GM13977 (cell line): ENCODE measurements around the gene HAUS7.

ENCODE experiments used
- DNase-seq: peaks from one replicate; pipeline ENCODE4 v3.0.0; 2012; ENCODE audit warnings: low spot score
- in situ Hi-C: fragments of 300-500 bp; cut with MboI; formaldehyde crosslinking; loops from one replicate; pipeline ENCODE4 v1.12.0; 2022; ENCODE audit warnings: low sequenced_read_pairs, low pct_unique_long_range_greater_than_20kb, mixed read lengths, inconsistent platforms; ENCODE audit not compliant: unreplicated experiment
- TF ChIP-seq, protein P1 (sequence below): IDR thresholded peaks from 2 replicates; pipeline ENCODE4 v1.5.1; 2012; ENCODE audit warnings: mild to moderate bottlenecking, control low read depth; ENCODE audit not compliant: insufficient read depth; ENCODE audit errors: extremely low read depth, missing control alignments

The HAUS7 gene

DNA sequence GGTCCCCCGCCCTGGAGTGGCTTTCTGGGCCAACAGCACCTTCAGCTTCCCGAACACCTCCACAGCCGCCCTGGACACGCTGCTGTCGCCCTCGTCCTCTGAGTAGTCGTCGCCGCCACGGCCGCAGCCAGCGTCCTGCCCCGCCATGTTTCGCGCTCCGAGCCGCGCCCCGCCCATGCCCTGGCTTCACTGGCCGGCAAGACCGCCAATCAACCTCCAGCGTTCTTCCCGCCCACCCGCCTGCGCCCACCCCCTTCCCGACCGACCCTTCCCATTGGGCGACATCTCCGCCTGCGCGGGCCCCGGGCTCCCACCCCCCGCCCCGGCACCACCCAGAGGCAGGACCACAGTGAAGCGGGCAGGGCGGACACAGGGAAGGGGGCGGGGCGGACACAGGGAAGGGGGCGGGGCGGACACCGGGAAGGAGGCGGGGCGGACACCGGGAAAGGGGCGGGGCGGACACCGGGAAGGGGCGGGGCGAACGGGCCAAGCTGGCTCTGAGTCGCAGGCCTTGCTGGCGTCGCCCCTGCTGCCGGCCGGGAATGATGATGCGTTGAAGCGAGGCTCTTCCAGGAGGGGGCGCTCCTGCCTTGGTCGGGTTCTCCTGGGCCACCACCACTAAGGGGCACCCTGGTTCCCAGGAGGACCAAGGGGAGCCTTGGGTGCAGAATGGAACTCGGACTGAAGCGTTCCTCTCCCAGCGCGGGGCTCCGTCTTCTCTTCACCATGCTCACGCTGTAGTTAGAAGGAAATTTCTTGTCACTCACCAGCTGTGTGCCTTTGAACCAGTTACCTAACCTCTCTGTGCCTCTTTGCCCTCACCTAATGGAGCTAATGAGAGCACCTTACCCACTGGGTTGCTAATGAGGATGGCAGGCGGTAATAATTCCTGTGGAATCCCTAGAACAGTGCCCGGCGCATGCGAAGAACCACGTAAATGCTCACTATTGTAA is at the start of gene HAUS7:
Gene HAUS7, minus strand, starts transcription at position 166 of the 953 bp plus-strand sequence. Its CDS starts 19 bp downstream, at position 147.
- peak; percentile 96 for DNase-seq
- TF ChIP-seq, protein P1, sequence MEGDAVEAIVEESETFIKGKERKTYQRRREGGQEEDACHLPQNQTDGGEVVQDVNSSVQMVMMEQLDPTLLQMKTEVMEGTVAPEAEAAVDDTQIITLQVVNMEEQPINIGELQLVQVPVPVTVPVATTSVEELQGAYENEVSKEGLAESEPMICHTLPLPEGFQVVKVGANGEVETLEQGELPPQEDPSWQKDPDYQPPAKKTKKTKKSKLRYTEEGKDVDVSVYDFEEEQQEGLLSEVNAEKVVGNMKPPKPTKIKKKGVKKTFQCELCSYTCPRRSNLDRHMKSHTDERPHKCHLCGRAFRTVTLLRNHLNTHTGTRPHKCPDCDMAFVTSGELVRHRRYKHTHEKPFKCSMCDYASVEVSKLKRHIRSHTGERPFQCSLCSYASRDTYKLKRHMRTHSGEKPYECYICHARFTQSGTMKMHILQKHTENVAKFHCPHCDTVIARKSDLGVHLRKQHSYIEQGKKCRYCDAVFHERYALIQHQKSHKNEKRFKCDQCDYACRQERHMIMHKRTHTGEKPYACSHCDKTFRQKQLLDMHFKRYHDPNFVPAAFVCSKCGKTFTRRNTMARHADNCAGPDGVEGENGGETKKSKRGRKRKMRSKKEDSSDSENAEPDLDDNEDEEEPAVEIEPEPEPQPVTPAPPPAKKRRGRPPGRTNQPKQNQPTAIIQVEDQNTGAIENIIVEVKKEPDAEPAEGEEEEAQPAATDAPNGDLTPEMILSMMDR: peak; percentile 68
- in situ Hi-C loops: no loop called here

DNA sequence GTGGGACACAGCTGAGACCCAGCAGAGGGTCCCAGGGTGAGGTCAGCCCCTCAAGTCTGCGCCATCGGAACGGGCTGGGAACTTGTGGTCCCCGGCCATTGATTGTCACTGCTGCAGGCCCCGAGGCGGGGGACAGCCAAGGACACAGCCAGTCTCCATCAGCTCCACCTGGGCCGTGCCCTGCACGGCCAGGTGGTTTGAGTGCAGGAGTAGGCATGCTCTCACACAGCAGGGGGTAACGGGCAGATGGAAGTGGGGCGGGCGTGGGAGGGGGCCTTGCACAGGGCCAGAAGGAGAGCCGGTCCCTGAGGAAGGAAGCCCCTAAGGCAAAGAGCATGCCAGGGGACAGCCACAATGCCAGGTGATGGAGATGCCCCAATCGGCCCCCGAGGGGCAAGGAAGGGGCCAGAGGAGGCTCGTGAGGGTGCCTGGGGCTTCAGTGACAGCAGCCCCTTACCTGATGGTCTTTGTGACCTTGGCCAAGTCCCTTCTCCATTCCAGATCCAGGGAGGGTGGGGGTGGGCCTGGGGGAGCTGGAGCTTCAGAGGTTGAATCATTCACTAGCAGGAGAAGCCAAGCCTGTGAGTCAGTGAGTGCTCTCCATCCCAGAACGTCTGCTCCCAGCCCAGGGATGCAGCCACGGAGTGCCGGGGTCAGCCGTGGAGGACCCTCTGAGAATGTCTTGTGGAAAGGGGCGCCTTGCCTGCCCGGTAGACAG is 49.4 kb upstream of the HAUS7 start:
- in situ Hi-C loops: no loop called here
- no peak for DNase-seq
- TF ChIP-seq, protein P1: no peak

DNA sequence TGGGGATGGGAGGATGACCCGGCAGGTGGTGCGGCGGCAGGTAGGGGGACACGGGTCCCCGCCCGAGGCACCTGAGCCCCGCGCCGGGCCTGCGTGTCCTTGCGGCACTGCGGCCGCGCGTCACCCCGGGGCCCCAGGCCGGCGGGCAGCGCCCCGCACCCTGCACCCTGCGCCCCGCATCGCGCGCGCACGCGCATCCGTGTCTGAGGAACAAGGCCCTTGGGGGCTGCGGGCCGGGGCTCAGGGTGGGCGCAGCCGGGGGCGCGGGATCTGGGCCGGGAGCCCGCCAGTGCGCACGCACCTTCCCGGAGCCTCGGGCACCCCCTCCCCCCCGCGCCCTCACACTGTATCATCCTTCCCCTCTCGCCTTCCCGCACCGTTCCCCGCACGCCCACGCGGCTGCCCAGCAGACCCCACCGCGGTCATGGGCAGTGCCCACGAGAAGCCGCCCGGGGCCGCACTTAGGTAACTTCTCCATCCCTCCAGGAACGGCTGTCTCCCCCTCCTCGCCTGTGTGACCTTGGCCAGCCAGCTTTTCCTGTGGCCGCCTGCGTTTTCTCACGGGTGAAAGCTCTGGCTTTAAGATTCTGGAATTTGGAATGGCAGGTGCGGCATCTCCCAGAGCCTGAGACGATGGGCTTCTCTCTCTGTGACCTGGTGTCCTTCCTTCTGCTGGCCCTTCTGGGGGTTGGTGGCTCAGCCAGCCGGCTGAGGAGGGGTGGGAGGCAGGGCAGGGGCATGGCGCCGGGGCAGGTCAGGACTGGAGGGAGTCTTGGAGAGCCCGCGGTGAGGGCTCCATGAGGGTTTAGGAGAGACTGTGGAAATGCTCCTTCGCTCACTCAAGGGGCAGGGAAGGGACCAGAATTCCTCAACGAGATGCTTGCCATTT is 47.8 kb upstream of the HAUS7 start:
- DNase-seq: no peak
- TF ChIP-seq, protein P1: no peak
- in situ Hi-C loops: no loop called here

DNA sequence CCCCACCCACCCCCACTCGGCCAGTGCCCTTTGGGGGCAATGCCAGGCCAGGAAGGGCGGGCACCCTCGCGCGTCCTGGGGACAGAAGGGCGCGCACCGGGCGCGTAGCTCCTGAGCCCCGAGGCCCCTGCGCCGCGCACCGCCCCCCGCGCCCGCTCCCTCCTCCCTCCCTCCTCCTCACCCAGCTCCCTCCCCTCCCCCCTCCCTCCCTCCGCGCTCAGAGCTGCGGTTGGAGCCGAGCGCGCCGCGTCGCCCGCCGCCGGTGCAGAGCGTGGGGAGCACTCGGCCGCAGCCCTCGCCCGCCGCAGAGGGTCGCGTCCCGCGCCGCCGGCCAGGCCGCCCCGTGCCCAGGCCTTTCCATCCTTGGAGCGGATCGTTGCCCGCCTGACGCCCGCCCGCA is 47.0 kb upstream of the HAUS7 start, which contains the start of gene ATP2B3:
Gene ATP2B3, plus strand, starts transcription at position 220 of the 400 bp plus-strand sequence. CDS start 18,606 bp downstream, outside the sequence.
- TF ChIP-seq, protein P1: no peak
- in situ Hi-C loops: no loop called here
- DNase-seq: no peak

DNA sequence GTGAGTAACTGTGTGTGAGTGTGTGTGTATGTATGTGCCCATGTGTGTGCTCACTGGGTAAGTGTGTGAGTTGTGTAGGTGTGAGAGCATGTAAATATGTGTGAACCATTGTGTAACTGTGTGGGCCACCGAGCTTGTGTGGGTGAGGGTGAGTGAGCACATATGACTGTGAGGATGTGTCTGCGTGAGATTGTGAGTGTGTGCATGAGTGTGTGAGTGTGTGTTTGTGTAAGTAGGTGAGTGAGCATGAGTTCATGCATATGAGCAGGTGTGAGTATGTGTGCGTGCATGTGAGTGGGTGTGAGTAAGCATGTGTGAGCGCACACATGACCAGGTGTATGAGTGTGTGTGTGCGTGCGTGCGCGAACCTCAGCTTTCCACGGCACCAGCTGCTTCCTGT is 45.7 kb upstream of the HAUS7 start:
- in situ Hi-C loops: no loop called here
- no peak for DNase-seq
- TF ChIP-seq, protein P1: no peak

DNA sequence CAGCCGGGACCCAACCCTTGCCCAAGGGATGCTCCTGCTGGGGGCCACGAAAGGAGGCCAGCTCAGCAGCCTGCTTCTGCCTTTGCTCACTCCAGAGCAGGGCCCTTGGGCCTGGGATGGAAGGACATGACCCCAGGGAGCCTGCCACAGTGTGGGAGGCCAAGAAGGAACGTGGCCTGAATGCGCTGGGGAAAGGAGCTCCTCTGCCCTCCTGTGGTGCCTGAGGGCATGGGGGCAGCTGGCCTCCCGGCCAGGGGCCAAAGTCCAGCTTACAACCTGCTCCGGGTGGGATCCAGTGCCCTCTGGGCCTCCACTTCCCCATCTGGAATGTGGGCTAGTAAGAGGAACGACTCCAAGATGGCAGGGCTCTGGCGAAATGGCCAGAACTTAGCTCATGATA is 45.1 kb upstream of the HAUS7 start:
- no peak for DNase-seq
- in situ Hi-C loops: no loop called here
- TF ChIP-seq, protein P1: no peak
